Measurements from ENCODE around the gene C1QA. TPM values are rescaled to one million over a fixed set of nuclear protein-coding genes. Genes with fewer than 3 reads are reported as not detected.

Gene C1QA
- total and polyA plus RNA-seq, 2 of the 4 experiments (the other 2 are of a cell fraction), result not detected

- Histone ChIP-seq H3K14ac (replicated peaks; ENCODE audit: low read depth, low read length) (no peak overlapping the region), H3K36me3 (ENCODE audit: control insufficient read depth, insufficient read depth, low read length) (no peaks in the 10 kb centered on the region), H3K27me3 (ENCODE audit: control insufficient read depth, insufficient read depth, low read length) (peaks cover 48% of the 10 kb centered on the region), H3K4me2 (ENCODE audit: low read depth, low read length) (no peak overlapping the region), H3K9me1 (ENCODE audit: insufficient read depth, low read length) (no peaks in the 10 kb centered on the region), H2AFZ (replicated peaks; ENCODE audit: low read length, poor library complexity) (no peak overlapping the region), H3K9me3 (ENCODE audit: control insufficient read depth, insufficient read depth, low read length) (no peaks in the 10 kb centered on the region), H3K79me1 (ENCODE audit: low read depth in 1 of 2, low read length in 2 of 2) (no peaks in the 10 kb centered on the region), H2BK20ac (ENCODE audit: low read depth, low read length) (no peak overlapping the region), H4K5ac (ENCODE audit: low read depth, low read length) (no peak overlapping the region), H3K9ac (ENCODE audit: low read depth, low read length) (no peak overlapping the region), H3K4me1 (ENCODE audit: control insufficient read depth, insufficient read depth, low read length) (no peaks in the 10 kb centered on the region), H2BK15ac (ENCODE audit: low read depth, low read length) (no peak overlapping the region), H3K27ac (ENCODE audit: insufficient read depth, low read length) (no peak overlapping the region), H3K18ac (ENCODE audit: low read depth, low read length) (no peak overlapping the region), H2BK5ac (ENCODE audit: low read depth, low read length, poor library complexity, severe bottlenecking) (no peak overlapping the region), H3K56ac (ENCODE audit: extremely low read depth, insufficient read depth, low read length) (no peak overlapping the region), H2BK120ac (ENCODE audit: low read depth, low read length) (no peak overlapping the region), H3K23ac (ENCODE audit: low read depth, low read length) (no peak overlapping the region), H4K20me1 (ENCODE audit: insufficient read depth, low read length) (0 out of 2 replicates have a peak, but pooled peaks cover 3% of the 10 kb centered on the region), H4K8ac (ENCODE audit: low read depth in 2 of 2, low read length in 2 of 2) (no peak overlapping the region), H2AK5ac (ENCODE audit: low read depth, low read length) (no peak overlapping the region), H2AK9ac (replicated peaks; ENCODE audit: low read depth, low read length, poor library complexity) (no peak overlapping the region), H4K91ac (ENCODE audit: insufficient read depth, low read depth, low read length) (no peak overlapping the region), H3K4me3 (ENCODE audit: insufficient read depth, low read depth, low read length) (no peak overlapping the region), H3K4ac (ENCODE audit: low read depth, low read length) (no peak overlapping the region)
- no TSS peak for BruUV-seq (replicated peaks)
- in situ Hi-C loops (cut with MboI; ENCODE audit: low sequenced_read_pairs) (no loop called here), intact Hi-C loops (cut with micrococcal nuclease) (no loop called here), dilution Hi-C loops (cut with HindIII; ENCODE audit: low sequenced_read_pairs, unreplicated experiment) (no loop called here)
- CTCF ChIA-PET, result no interaction called here
- ATAC-seq (ENCODE audit: low read depth) (no peak), DNase-seq (no peak)
- POLR2A ChIA-PET (ENCODE audit: unreplicated experiment), result no interaction called here
- no peak for TF ChIP-seq RFX5 (IDR thresholded peaks at IDR 0.05; ENCODE audit: low read depth, low read length)
- TF ChIP-seq CHD1 (IDR thresholded peaks at IDR 0.05; ENCODE audit: low read depth, low read length), result no peak
- no peak for TF ChIP-seq SMC3 (IDR thresholded peaks at IDR 0.05; ENCODE audit: low read depth, low read length)
- no peak for TF ChIP-seq RCOR1 (IDR thresholded peaks at IDR 0.05; ENCODE audit: insufficient replicate concordance, low read length)
- no peak for TF ChIP-seq USF2 (IDR thresholded peaks at IDR 0.05; ENCODE audit: low read depth, low read length)
- TF ChIP-seq MAFK (IDR thresholded peaks at IDR 0.05; ENCODE audit: low read depth, low read length), result no peak
- no peak for TF ChIP-seq ELK1 (IDR thresholded peaks at IDR 0.05; ENCODE audit: borderline replicate concordance, low read depth, low read length)
- TF ChIP-seq MXI1 (IDR thresholded peaks at IDR 0.05; ENCODE audit: borderline replicate concordance, low read depth, low read length), result no peak
- no peak for TF ChIP-seq MAZ (IDR thresholded peaks at IDR 0.05; ENCODE audit: borderline replicate concordance, low read depth, low read length)
- WGBS, 2 experiments (ENCODE audit: extremely low coverage in 2 of 2, insufficient read length in 1 of 2), result no CpG with 5 or more reads among the region's 4 CpGs
Measured at GRCh38 chr1:22606161-22606560, 30.3 kb upstream of the C1QA start.

Measured in IMR-90 (cell line).